NCI-H748 treated with DMSO at 0.1 percent for 48 hours (cell line): ENCODE results near the gene WNT4.
"Not testable (repeated sequence)": the region's sequence is repeated elsewhere in the genome, so short reads cannot be mapped to it uniquely, and the experiment has no call there.

Experiments used
- DNase-seq: peaks from one replicate; lab custom pipeline; 2025; lab: John Stamatoyannopoulos, UW

The WNT4 gene

DNA sequence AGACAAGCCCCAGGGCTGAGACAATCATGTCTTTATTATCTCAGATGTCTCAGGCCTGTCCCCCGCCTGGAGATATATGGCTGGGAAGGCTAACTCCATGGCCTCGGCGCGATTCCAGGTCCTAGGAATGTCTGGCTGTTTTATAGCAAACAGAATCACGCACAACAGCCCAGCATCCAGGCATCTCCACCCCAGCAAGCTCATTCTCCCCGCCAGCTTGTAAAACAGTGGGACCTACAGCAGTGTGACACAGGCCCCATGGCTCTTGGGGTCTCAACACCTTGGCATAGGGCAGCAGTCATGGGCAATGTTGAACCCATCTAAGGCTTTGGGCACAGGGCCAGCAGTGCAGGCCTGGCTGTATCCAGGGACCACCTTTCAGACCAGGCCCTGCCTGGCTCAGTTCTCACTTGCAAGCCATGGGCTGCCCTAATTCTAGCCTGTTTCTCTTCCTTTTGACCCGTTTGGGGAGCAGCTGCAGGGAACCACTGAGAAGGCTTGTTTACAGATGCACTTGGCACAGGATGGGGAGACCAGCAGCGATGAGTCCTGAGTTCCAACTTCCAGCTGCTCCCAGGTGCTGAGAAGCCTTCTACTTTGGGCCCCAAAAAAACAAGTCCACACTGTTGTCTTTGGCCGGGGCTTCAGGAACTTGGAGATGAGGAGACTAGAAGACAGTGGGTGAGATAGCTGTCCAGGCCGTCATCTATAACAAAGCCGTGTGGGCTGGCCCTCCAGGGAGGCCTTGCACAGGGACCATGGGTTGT, 34.4 kb downstream of the WNT4 start:
- DNase-seq, result no peak

DNA sequence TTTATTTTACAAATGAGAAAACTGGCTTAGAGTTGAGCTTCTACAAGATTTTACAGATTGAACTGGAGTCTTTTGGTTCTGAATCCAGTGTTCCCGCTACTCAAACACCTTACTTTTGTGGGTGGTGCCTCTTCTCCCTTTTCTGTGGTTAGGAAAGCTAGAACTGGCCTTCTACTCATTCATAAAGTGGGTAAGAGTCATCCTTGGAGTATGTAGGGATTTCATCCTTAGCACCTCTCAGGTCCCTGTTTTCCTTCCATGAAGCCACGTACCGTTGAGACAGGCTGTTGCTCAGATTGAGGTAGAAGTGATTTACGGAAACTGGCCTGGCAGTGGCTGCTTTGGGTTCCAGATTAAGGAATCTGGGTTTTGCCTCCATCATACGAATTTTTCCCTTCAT, 35.8 kb downstream of the WNT4 start:
- no peak for DNase-seq

DNA sequence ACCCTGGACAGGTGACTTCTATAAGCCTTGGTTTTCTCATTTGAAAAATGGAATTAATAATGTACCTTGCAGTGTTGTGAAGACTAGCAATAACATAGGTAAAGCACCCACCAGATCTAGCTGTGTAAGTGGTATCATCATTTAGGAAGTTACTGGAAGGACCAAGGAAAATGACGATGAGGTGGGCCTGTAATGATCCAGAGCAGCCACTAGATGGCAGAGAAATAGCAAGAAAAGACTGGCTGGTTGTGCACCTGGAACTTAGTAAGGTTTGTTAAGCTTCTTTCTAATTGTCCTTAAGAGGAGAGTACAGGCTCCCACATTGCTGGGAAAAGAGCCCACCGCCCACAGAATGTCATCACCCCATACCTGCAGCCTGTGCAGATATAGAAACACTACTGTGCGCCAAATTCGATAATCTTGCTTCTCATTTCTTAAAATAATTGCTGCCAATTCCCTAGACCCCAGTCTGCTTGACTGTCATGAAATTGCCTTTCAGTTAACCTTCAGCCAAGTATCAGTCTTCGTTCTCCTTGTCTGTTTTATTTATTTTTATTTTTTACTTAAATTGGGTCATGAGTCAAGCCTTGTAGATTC, 37.2 kb downstream of the WNT4 start:
- DNase-seq, result peak; percentile 31

DNA sequence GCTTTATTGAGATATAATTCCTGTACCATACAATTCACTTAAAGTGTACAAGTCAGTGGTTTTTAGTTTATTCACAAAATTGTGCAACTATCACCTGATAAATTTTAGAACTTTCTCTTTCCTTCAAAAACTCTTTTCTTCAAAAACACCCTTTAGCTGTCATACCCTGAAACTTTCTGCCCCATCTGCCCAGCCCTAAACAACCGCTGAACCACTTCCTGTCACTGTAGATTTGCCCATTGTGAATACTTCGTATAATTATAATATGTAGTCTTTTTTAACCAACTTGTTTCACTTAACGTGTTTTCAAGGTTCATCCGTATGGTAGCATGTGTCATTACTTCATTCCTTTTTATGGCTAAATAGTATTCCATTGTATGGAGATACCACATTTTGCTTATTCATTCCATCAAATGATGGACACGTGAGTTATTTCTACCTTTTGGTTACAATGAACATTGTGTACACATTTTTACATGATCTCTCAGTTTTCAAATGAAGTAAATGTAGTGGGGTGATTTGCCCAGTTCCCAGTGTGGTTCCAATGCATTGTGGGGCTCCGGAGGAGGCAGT, 37.9 kb downstream of the WNT4 start:
- no peak for DNase-seq

DNA sequence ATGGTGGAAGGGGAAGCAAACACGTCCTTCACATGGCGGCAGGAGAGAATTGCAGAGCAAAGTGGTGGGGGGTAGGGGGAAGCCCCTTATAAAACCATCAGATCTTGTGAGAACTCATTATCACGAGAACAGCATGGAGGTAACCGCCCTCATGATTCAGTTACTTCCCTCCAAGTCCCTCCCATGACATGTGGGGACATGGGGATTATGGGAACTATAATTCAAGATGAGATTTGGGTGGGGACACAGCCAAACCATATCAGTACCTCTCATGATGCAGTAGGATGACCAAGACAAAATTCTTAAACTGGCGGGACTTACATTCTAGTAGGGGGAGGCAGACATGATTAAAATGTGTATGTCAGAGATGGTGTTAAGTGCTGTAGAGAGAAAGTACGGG, 38.8 kb downstream of the WNT4 start:
- DNase-seq, result no peak

DNA sequence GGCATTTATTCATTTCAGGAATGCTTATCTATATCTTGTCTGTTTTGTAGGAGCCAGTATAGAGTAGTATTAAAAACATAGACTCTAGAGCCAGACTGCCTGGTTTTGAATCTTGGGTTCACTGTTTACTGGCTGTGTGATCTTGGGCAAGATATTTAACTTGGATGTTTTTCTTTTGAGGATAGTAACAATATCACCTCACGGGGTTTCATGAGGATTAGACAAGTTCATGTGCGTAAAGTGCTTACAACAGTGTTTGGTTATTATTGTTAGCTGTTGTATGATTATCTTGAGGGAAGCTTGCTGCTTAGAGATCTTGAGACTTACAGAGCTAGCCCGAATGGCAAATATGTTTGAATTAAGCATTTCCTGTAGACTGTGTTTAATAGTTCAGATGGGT, 40.2 kb downstream of the WNT4 start:
- no peak for DNase-seq

DNA sequence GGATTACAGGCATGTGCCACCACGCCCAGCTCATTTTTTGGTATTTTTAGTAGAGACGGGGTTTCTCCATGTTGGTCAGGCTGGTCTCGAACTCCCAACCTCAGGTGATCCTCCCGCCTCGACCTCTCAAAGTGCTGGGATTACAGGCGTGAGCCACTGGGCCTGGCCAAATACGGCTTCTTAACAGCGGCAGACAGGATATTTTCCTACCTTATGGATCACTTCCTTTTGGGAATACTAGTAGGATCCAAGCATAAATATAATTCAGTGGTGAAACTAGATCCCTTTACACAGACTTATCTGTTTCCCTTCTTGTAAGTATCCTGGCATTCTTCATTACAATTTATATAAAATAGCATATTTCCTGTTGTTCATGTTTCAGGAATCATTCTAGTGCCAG, 40.9 kb downstream of the WNT4 start:
- DNase-seq, result no peak

DNA sequence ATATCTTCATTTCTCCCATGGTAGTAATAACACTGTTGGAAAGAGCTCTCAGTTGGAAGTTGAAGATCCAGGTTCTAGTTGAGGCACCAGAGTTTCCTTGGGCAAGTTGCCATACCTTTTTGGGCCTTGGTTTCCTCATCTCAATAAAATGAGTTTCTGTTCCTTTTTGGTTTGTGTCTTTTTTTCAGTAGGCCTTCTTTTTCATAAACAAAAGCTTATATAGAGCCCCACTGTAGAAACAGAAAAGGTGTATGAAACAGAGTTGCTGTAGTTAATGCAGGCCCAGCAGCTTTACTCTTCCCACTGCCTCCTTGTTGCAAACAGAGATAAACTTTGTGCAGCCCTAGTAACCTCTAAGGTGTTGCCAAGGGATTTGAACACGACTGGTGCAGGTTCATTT, 41.7 kb downstream of the WNT4 start:
- DNase-seq, result no peak

DNA sequence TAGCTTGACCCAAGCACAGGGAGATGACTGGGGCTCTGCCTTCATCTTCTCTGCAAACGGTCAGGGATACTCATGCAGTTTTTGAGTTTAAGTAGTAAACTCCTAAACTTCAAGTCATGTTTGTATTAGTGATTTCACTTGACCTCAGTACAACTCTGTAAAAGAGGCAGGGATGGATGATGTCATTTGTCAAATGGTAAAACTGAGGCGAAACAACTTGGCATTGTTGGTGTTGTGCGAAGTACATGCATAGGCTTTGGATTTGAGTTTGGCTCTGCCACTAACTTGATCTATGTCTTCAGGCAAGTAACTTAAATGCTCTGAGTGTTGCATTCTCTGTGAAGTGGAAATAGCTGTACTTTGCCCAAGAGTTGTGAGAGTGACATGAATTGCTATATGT, 42.7 kb downstream of the WNT4 start:
- no peak for DNase-seq

DNA sequence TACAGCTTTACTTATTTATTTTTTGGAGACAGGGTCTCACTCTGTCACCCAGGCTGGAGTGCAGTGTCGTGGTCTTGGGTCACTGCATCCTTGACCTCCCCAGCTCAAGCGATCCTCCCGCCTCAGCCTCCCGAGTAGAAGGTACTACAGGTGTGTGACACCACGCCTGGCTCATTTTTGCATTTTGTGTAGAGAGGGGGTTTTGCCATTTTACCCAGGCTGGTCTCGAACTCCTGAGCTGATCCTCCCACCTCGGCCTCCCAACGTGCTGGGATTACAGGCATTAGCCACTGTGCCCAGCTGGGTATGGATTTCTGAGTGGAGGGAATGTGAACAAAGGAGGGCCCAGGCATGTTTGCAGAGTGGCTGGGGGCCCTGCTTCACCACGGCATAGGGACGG, 44.1 kb downstream of the WNT4 start:
- no peak for DNase-seq

DNA sequence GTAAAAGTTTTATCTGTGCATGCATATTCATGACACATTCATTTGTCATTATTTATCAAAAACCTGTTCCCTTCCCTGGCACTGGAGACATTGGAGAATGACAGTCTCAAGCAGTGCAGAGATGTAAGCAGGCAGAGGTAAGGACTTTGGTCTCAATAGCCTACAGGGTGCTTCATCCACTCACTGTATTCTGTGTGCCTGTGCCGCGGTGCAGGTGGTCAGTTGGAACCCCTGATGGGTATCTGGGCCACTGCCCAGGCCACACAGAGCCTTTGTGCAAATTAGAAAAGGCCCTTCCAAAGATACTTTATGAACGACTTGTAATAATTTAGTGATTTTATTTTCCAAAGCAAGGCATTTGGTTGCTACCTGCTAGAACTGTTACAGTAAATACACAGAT, 46.4 kb downstream of the WNT4 start:
- no peak for DNase-seq

DNA sequence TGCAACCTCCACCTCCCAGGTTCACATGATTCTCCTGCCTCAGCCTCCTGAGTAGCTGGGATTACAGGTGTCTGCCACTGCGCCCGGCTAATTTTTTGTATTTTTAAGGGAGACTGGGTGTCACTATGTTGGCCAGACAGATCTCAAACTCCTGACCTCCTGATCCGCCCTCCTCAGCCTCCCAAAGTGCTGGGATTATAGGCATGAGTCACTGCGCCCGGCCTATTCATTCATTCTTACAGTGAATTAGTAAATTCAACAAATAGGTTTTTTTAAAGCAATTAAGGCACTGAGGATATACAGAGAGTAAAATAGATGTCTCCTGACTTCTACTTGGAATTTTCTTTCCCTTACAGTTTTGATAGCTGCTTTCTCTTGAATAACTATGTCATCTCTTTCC, 46.9 kb downstream of the WNT4 start:
- no peak for DNase-seq

DNA sequence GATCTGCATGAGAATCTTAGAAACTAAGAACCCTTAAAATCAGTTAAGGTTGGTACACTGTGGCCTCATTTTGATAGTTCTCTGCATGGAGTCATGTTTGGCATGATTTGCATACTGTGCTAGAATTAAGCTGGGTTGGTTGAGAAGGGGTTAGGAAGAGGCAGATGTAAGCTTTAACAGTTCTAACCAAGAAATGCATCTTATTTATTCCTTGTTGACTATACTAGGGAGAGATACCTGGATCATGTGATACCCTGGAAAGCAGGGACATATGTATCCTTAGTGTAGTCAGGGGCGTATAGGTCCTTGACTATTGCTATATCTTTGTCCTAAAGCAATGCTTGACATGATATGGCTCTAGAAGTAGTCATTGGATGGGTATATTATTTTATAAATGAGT, 49.4 kb downstream of the WNT4 start:
- no peak for DNase-seq

DNA sequence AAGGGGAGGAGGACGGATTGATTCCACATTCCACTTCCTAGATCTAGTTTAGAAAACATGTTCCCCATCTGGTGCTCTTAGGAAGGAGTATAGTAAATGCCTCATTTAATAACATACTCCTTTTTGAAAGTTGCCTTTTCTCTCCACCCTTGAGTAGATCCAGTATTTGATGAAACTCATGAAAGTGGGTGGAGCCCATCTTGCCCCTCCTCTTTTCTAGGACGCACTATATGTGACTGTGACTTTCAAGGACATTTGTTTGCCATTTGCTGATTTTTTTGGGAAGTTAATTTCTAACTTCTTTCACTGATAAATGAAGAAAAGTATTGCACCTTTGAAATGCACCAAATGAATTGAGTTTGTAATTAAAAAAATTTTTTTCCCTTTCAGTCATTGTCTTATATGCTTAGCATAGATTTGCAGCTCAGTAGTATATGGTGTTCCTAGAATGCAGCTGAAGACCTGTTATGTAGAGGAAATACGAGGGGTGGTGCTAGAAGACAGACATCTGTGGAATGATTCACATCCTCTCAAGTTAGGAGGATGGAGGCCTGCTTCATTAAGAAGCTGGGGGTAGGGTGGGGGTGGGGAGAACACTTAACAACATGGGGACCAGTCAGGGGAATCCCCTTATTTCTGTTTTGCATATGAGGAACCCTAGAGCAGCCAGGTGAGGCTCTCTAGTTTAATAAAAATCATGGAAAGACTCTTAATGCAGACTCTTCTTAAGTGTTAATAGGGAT, 50.7 kb downstream of the WNT4 start:
- DNase-seq, result not testable (repeated sequence)

DNA sequence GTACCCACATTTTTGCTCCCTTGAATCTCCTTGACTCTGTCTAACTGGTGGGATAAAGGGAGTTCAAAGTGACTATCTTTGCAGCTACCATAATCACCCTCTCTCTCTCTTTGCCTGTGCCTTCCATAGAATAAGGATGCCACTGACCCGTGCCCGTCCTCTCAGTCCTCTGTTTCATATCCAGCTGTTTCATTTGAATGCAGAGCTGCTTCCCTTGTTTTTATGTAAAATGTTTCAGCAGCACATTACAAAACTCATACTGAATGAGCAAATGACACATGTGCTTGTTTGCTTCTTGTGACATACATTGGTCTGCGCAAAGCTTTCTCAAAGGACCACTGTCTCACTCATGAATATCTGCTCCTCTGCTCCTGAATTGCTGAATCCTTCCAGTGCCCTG, 52.0 kb downstream of the WNT4 start:
- no peak for DNase-seq

DNA sequence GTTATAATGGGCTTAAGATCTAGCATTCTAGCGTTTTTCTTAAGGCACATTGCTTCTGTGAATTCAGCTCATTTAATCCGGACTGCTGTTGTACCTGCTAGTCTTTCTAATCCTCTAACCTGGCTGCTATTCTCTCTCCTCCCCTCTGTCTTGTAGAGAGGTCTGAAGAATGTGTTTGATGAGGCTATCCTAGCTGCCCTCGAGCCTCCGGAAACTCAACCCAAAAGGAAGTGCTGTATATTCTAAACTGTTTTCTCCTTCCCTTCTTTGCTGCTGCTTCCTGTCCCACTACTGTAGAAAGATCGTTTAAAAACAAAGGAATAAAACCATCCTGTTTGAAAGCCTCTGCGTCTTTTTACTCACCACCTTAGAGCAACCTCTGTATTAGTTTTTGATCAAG, 53.1 kb downstream of the WNT4 start:
- DNase-seq, result no peak

DNA sequence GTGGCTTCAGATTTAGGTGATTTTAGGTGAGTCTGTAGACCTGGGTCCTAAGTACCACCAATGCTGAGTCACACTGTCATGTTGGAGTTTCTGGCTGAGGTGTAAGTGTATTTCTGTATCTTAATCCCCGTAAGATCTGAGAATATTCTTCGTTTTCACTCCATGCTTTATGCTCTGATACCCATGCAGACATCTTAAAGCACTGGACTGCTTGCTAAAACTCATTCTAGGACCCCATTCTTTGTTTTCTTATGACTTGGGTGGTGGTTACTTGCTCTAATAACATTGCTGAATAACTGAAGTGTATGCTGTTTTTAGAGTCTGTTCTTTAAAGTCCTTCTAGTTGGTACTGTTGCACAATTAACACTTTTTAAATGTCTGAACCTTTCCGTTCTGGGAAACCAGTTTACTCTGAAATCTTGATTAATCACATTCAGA, 53.7 kb downstream of the WNT4 start:
- no peak for DNase-seq

DNA sequence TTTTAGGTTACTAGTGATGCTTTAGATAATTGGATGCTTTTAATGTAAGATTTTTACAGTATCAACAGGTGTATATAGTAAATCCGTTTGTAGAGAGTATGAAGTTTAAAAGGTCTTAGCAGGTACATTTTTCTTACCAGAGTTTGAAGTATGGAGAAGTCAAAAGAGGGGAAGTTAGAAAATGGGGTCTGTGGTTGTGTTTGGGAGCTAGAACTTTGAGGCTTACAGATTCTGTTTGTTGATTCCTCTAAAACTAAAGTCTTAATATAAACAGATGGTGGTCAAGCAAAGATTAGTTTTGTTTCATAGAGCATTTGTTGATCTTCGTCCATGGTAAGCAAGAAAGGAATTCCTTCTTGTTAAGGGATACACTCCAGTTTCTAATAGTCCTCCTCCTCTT, 54.6 kb downstream of the WNT4 start:
- no peak for DNase-seq

DNA sequence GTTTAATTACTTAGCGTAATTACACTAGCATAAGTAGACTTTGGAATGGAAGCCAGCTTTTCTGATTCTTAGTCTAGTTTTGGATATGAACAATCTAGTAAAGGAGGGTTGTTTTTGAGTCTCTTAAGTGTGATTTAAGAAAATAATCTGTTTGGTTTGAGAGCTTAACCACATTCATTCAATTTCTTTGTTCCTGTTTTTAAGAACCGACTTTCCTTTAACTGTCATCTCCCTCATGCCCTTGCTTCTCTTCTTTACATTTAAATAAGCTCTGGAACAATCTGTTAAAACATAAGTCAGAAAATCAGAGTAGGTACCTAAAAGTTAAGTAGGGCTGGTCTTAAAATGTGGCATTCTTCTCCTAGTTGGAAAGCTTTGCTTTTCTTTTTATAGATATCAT, 62.7 kb downstream of the WNT4 start:
- DNase-seq, result no peak

DNA sequence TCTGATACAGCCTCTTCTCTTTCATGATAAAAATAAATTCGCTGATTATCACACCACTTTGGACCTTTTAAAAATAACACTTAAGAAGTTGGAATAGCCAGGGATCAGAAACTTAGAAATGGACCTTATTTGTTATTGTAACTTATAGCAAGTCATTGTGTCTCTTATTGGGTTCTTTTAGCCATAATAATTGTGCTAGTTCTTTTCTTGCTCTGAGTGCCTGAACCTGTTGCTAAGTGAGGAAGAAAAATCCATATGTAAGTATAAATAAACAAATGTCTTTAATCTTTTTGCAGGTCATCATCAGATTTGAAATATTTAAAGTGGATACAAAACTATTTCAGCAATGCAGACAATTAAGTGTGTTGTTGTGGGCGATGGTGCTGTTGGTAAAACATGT, 64.8 kb downstream of the WNT4 start:
- DNase-seq, result no peak

DNA sequence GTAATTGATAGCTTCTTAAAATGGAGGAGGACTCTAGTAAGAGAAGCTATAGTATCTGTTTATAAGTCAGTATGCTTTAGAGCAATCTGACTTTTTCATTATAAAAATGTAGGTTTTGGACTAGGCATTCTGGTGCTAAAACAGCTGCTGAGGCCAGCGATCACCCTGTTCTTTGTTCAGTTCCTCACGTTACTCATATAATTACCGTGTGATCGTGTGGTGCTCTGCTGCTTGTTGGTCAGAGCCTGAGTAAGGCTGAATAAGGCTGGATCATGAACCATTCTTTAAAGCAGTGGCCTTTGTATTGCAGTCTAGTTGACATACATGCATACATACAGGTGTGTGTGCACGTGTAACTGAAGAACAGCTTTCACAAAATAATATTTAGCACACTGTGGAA, 65.2 kb downstream of the WNT4 start:
- DNase-seq, result no peak

DNA sequence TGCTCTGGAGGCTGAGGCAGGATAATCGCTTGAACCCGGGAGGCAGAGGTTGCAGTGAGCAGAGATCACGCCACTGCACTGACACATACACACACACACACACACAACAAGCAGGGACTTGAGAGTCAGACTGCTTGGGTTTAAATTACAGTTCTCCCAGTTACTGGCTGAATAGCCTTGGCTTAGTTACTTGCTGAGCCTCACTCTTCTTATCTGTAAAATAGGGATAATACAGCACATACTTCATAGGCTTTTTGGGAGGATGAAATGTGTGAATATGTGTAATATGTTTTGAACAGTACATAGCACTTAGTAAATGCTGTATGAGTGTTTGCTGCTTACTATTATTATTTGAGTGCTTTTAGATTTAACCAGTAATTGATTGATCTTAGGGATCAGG, 66.6 kb downstream of the WNT4 start:
- DNase-seq, result no peak

DNA sequence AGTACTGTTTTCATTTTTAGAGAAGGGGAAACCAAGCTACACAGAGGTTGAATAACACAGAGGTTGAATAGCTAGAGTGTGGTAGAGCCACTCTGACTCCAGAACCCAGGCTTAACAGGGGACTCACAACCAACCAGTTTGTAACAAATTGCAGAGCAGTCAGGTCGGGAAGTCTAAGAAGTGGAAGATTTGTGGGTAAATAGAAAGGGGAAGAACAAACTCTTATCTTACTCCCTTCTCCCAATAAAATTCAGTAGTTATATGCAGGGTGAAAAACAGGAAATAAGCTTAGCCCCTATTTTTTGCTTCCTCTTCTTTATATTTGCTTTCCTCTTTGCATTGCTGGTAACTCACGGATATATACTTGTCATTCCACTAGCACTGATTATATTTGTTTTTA, 67.2 kb downstream of the WNT4 start:
- no peak for DNase-seq
